Measurements from ENCODE around the gene KRT23. TPM values are rescaled to one million over a fixed set of nuclear protein-coding genes. Genes with fewer than 3 reads are reported as not detected.

Gene KRT23
- total and polyA plus RNA-seq, 2 of the 13 experiments (the other 11 are each of a cell fraction or from before 2014, with no cell fraction given) = 24.7 to 51.1 TPM

GRCh38 chr17:40956401-40957254, 19.2 kb upstream of the KRT23 start (continued):
- peak; percentile 50; the same call in 1 of the 2 replicates for TF ChIP-seq ZNF451 (CRISPR knock-in tag; IDR thresholded peaks at IDR 0.05)
- peak; percentile 99 for TF ChIP-seq IKZF5 (CRISPR knock-in tag; IDR thresholded peaks at IDR 0.05)
- no peak for TF ChIP-seq ZNF740 (CRISPR knock-in tag; IDR thresholded peaks at IDR 0.05)
- TF ChIP-seq CREB3 (CRISPR knock-in tag; IDR thresholded peaks at IDR 0.05) = no peak
- TF ChIP-seq SATB2 (CRISPR knock-in tag; IDR thresholded peaks at IDR 0.05) = 0 out of 2 replicates have a peak, but pooled peaks have one; percentile 57
- 0 out of 2 replicates have a peak, but pooled peaks have one; percentile 43 for TF ChIP-seq ZBTB7A (CRISPR knock-in tag; IDR thresholded peaks at IDR 0.05)
- TF ChIP-seq ZNF264 (CRISPR knock-in tag; IDR thresholded peaks at IDR 0.05) = peak; percentile 78
- peak; percentile 100 for TF ChIP-seq JUN (CRISPR knock-in tag; IDR thresholded peaks at IDR 0.05)
- TF ChIP-seq RFXANK (CRISPR knock-in tag; IDR thresholded peaks at IDR 0.05) = peak; percentile 84; the same call in 1 of the 2 replicates
- TF ChIP-seq ZBTB38 (CRISPR knock-in tag; IDR thresholded peaks at IDR 0.05) = peak; percentile 27; the same call in 1 of the 2 replicates
- TF ChIP-seq ZNF318 (CRISPR knock-in tag; IDR thresholded peaks at IDR 0.05) = no peak
- no peak for TF ChIP-seq MAFG (CRISPR knock-in tag; IDR thresholded peaks at IDR 0.05)
- TF ChIP-seq ZNF710 (CRISPR knock-in tag; IDR thresholded peaks at IDR 0.05; ENCODE audit: borderline replicate concordance) = peak; percentile 97
- peak; percentile 96 for TF ChIP-seq NR2F6 (IDR thresholded peaks at IDR 0.05)
- peak; percentile 97 for TF ChIP-seq NR2F6 (CRISPR knock-in tag; IDR thresholded peaks at IDR 0.05)
- TF ChIP-seq ARNT2 (CRISPR knock-in tag; IDR thresholded peaks at IDR 0.05; ENCODE audit: low read depth) = peak; percentile 60; the same call in 1 of the 2 replicates
- peak; percentile 83 for TF ChIP-seq ZNF761 (CRISPR knock-in tag; conservative IDR thresholded peaks at IDR 0.05)
